Nephron progenitor cell (in vitro differentiated cells): ENCODE data around the gene HDAC4.

Experiments used
- DNase-seq: peaks from one replicate; pipeline ENCODE4 v3.0.0; 2021
- H3K27ac Mint-ChIP-seq: 2 replicates; pipeline ENCODE4 v1.8.0; 2021; ENCODE audit warnings: mild to moderate bottlenecking, moderate library complexity, mixed read lengths
- H3K27me3 Mint-ChIP-seq: 2 replicates; pipeline ENCODE4 v1.8.0; 2021; ENCODE audit warnings: mild to moderate bottlenecking, low read depth, mixed read lengths; ENCODE audit not compliant: poor library complexity
- H3K36me3 Mint-ChIP-seq: 2 replicates; pipeline ENCODE4 v1.8.0; 2021; ENCODE audit warnings: low read depth, mixed read lengths
- H3K4me1 Mint-ChIP-seq: 2 replicates; pipeline ENCODE4 v1.8.0; 2021; ENCODE audit warnings: mixed read lengths
- H3K4me3 Mint-ChIP-seq: 2 replicates; pipeline ENCODE4 v1.8.0; 2021; ENCODE audit warnings: mild to moderate bottlenecking, moderate library complexity, mixed read lengths
- H3K9me3 Mint-ChIP-seq: 2 replicates; pipeline ENCODE4 v1.8.0; 2021; ENCODE audit warnings: mild to moderate bottlenecking, moderate library complexity, mixed read lengths
- TF ChIP-seq, protein P1 (sequence below): fragments of 200-600 bp; sonication (generic); IDR thresholded peaks from 2 replicates; pipeline ENCODE4 v1.5.0; 2021; ENCODE audit warnings: antibody characterized with exemption

The HDAC4 gene

GRCh38 chr2:239401881-239402233 lies 1.0 kb upstream of the HDAC4 start:
- Mint-ChIP-seq H3K4me3 (peak overlapping the region; percentile 85), H3K9me3 (peaks cover 26% of the 10 kb centered on the region), H3K4me1 (peaks cover 52% of the 10 kb centered on the region), H3K27me3 (peaks cover 13% of the 10 kb centered on the region), H3K36me3 (peaks cover 10% of the 10 kb centered on the region), H3K27ac (peak overlapping the region; percentile 57)
- TF ChIP-seq, protein P1, sequence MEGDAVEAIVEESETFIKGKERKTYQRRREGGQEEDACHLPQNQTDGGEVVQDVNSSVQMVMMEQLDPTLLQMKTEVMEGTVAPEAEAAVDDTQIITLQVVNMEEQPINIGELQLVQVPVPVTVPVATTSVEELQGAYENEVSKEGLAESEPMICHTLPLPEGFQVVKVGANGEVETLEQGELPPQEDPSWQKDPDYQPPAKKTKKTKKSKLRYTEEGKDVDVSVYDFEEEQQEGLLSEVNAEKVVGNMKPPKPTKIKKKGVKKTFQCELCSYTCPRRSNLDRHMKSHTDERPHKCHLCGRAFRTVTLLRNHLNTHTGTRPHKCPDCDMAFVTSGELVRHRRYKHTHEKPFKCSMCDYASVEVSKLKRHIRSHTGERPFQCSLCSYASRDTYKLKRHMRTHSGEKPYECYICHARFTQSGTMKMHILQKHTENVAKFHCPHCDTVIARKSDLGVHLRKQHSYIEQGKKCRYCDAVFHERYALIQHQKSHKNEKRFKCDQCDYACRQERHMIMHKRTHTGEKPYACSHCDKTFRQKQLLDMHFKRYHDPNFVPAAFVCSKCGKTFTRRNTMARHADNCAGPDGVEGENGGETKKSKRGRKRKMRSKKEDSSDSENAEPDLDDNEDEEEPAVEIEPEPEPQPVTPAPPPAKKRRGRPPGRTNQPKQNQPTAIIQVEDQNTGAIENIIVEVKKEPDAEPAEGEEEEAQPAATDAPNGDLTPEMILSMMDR = no peak
- DNase-seq = no peak

DNA sequence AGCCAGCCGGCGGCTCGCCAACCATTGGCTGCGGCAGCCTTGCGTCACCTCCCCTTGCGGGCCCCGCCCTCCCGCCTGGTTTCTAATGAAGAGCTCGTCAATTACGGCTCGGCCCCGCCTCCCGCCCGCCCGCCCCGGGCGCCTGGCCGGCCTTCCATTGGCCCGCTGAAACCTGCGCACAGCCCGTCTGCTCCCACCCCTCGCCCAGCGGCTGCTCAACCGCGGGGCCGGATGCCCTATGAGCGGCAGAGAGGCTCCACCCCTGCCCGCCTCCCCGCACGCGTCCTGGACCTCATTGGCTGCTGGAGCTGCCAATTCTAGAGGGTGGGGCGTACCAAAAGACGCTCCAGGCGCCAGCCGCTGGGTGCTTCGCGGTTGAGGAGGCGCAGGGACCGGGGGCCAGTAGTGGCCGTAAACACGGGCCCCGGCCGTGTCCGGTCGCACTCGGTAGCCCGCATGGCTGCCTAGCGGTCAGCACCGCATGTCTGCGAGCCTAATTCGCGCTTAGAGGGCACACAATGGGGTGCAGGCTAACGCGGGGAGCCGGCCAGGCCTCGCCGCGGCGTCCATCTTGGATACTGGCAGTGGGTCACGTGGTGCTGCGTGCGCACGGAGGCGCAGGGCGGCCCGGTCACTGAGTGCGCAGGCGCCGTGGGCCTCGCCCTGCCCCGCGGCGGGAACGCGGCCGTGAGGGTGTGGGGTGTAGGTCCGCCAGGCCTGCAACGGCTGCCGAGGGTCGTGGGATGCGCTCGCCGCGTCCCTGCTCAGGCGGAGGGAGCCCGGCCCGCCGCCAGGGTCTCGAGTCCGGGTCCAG lies 454 bp upstream of the HDAC4 start:
- H3K4me1 Mint-ChIP-seq = peaks cover 50% of the 10 kb centered on the region
- H3K27ac Mint-ChIP-seq = peak overlapping the region; percentile 99
- peaks cover 26% of the 10 kb centered on the region for H3K9me3 Mint-ChIP-seq
- peak overlapping the region; percentile 85 for H3K4me3 Mint-ChIP-seq
- TF ChIP-seq, protein P1 = no peak
- peaks cover 10% of the 10 kb centered on the region for H3K36me3 Mint-ChIP-seq
- H3K27me3 Mint-ChIP-seq = peaks cover 9% of the 10 kb centered on the region
- DNase-seq = peak; percentile 99

GRCh38 chr2:239399921-239400595 lies 762 bp downstream of the HDAC4 start:
- DNase-seq = peak; percentile 42
- peak overlapping the region; percentile 90 for H3K4me3 Mint-ChIP-seq
- H3K36me3 Mint-ChIP-seq = peaks cover 10% of the 10 kb centered on the region
- H3K27ac Mint-ChIP-seq = peak overlapping the region; percentile 94
- H3K9me3 Mint-ChIP-seq = peaks cover 18% of the 10 kb centered on the region
- H3K27me3 Mint-ChIP-seq = peaks cover 8% of the 10 kb centered on the region
- TF ChIP-seq, protein P1 = no peak
- peaks cover 48% of the 10 kb centered on the region for H3K4me1 Mint-ChIP-seq

DNA sequence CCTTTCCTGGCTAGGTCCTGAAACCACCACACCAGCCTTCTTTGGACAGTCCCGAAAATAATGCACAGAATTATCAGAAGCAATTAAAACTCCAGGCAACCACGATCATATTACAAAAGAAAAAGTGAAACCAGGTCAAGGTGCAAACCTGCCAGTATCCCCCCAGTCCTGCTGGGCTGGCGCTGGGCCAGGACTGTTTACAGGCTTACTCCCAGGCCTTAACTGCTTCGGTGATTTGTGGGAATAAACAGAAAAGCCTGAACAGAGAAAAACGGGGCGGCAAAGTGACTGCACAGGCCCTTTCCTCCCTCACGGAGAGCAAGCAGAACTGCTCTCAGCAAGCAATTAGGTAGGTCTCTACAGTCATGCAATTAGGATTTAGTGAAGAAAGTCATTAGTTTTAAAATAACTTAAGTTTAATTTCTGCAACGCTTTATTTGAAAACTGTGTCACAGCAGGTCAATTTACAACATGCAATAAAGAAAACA lies 1.3 kb downstream of the HDAC4 start:
- DNase-seq = peak; percentile 40
- Mint-ChIP-seq H3K9me3 (peaks cover 14% of the 10 kb centered on the region), H3K36me3 (peaks cover 7% of the 10 kb centered on the region), H3K4me1 (peaks cover 53% of the 10 kb centered on the region), H3K27ac (peak overlapping the region; percentile 94), H3K27me3 (peaks cover 8% of the 10 kb centered on the region), H3K4me3 (peak overlapping the region; percentile 90)
- TF ChIP-seq, protein P1 = no peak

- H3K36me3 Mint-ChIP-seq = no peaks in the 10 kb centered on the region
- peaks cover 7% of the 10 kb centered on the region for H3K9me3 Mint-ChIP-seq
- TF ChIP-seq, protein P1 = no peak
- H3K4me1 Mint-ChIP-seq = peaks cover 63% of the 10 kb centered on the region
- H3K4me3 Mint-ChIP-seq = peak overlapping the region; percentile 90
- H3K27me3 Mint-ChIP-seq = peaks cover 5% of the 10 kb centered on the region
- no peak for DNase-seq
- H3K27ac Mint-ChIP-seq = no peak overlapping the region
Observed at GRCh38 chr2:239398521-239398921, 2.3 kb downstream of the HDAC4 start.
